ENCODE results near the gene PHC3. TPM values are rescaled to one million over a fixed set of nuclear protein-coding genes. Genes with fewer than 3 reads are reported as not detected.

Gene PHC3
- polyA plus RNA-seq, 1 donor from 2014 or later = 18.6 TPM

DNA sequence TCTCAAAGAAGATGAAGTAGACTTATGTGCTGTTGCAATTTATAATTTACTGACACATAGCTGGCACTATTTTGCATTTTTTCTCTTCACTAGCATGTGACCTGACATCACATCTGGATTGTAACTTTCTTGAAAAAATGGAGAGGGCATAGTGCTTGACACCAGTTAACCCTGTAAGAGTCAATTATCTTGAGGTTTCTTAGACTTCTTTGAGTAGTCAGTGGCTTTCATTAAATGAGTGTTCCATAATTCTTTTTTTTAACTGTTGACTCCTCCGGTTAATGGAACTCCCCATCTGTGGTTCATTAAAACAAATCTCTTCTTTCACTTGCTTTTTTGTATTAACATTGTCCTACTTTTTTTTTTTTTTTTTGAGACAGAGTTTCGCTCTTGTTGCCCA, 23.8 kb upstream of the PHC3 start:
- Histone ChIP-seq H4K20me1 (ENCODE audit: insufficient read depth) (no peaks in the 10 kb centered on the region), H3K9me2 (ENCODE audit: insufficient read depth, low read length) (no peaks in the 10 kb centered on the region), H3K4me3 (ENCODE audit: low read length) (no peak overlapping the region), H3K27me3 (ENCODE audit: insufficient read depth, low read depth, low read length) (no peaks in the 10 kb centered on the region), H3F3A (ENCODE audit: insufficient read depth, low read length, poor library complexity, severe bottlenecking) (no peaks in the 10 kb centered on the region), H2AFZ (ENCODE audit: low read depth, low read length) (no peak overlapping the region), H3K36me3 (ENCODE audit: insufficient read depth, low read length) (no peaks in the 10 kb centered on the region), H3K4me2 (ENCODE audit: low read length) (no peak overlapping the region), H3K27ac (ENCODE audit: low read length) (no peak overlapping the region), H3K9me3 (ENCODE audit: low read length) (no peaks in the 10 kb centered on the region), H3K9ac (ENCODE audit: low read length) (no peak overlapping the region), H3K79me2 (replicated peaks; ENCODE audit: insufficient read depth, low read length) (no peaks in the 10 kb centered on the region)
- TF ChIP-seq EP300 (conservative IDR thresholded peaks at IDR 0.05; ENCODE audit: poor library complexity, severe bottlenecking) (no peak), TAF1 (IDR thresholded peaks at IDR 0.05; ENCODE audit: low read depth) (no peak)

DNA sequence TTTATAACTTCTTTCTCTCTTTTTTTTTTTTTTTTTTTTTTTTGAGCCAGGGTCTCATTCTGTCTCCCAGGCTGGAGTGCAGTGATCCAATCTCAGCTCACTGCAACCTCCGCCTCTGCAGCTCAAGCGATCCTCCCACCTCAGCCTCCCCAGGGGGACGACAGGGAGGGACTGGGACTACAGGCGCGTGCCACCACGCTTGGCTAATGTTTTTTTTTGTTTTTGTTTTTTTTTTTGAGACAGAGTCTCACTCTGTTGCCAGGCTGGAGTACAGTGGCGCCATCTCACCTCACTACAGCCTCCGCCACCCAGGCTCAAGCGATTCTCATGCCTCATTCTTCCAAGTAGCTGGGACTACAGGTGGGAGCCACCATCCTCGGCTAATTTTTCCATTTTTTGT, 23.0 kb upstream of the PHC3 start:
- no peak overlapping the region for H3K4me2 ChIP-seq (ENCODE audit: low read length)
- H2AFZ ChIP-seq (ENCODE audit: low read depth, low read length) = no peak overlapping the region
- no peaks in the 10 kb centered on the region for H3F3A ChIP-seq (ENCODE audit: insufficient read depth, low read length, poor library complexity, severe bottlenecking)
- H3K9ac ChIP-seq (ENCODE audit: low read length) = no peak overlapping the region
- TF ChIP-seq, protein P1, sequence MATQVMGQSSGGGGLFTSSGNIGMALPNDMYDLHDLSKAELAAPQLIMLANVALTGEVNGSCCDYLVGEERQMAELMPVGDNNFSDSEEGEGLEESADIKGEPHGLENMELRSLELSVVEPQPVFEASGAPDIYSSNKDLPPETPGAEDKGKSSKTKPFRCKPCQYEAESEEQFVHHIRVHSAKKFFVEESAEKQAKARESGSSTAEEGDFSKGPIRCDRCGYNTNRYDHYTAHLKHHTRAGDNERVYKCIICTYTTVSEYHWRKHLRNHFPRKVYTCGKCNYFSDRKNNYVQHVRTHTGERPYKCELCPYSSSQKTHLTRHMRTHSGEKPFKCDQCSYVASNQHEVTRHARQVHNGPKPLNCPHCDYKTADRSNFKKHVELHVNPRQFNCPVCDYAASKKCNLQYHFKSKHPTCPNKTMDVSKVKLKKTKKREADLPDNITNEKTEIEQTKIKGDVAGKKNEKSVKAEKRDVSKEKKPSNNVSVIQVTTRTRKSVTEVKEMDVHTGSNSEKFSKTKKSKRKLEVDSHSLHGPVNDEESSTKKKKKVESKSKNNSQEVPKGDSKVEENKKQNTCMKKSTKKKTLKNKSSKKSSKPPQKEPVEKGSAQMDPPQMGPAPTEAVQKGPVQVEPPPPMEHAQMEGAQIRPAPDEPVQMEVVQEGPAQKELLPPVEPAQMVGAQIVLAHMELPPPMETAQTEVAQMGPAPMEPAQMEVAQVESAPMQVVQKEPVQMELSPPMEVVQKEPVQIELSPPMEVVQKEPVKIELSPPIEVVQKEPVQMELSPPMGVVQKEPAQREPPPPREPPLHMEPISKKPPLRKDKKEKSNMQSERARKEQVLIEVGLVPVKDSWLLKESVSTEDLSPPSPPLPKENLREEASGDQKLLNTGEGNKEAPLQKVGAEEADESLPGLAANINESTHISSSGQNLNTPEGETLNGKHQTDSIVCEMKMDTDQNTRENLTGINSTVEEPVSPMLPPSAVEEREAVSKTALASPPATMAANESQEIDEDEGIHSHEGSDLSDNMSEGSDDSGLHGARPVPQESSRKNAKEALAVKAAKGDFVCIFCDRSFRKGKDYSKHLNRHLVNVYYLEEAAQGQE (IDR thresholded peaks at IDR 0.05; ENCODE audit: borderline replicate concordance) = no peak
- TF ChIP-seq TAF1 (IDR thresholded peaks at IDR 0.05; ENCODE audit: low read depth) = no peak
- no peak for TF ChIP-seq RAD21 (conservative IDR thresholded peaks at IDR 0.05)
- no peak for TF ChIP-seq MXI1 (conservative IDR thresholded peaks at IDR 0.05; ENCODE audit: poor library complexity, severe bottlenecking)
- no peak for TF ChIP-seq EZH2 (IDR thresholded peaks at IDR 0.05; ENCODE audit: borderline replicate concordance, insufficient read depth, low read length, poor library complexity, severe bottlenecking)
- TF ChIP-seq SMC3 (conservative IDR thresholded peaks at IDR 0.05; ENCODE audit: poor library complexity) = no peak
- TF ChIP-seq, protein P2, sequence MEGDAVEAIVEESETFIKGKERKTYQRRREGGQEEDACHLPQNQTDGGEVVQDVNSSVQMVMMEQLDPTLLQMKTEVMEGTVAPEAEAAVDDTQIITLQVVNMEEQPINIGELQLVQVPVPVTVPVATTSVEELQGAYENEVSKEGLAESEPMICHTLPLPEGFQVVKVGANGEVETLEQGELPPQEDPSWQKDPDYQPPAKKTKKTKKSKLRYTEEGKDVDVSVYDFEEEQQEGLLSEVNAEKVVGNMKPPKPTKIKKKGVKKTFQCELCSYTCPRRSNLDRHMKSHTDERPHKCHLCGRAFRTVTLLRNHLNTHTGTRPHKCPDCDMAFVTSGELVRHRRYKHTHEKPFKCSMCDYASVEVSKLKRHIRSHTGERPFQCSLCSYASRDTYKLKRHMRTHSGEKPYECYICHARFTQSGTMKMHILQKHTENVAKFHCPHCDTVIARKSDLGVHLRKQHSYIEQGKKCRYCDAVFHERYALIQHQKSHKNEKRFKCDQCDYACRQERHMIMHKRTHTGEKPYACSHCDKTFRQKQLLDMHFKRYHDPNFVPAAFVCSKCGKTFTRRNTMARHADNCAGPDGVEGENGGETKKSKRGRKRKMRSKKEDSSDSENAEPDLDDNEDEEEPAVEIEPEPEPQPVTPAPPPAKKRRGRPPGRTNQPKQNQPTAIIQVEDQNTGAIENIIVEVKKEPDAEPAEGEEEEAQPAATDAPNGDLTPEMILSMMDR (IDR thresholded peaks at IDR 0.05; ENCODE audit: poor library complexity, severe bottlenecking) = no peak
- TF ChIP-seq POLR2AphosphoS5 (IDR thresholded peaks at IDR 0.05) = no peak
- TF ChIP-seq EP300 (conservative IDR thresholded peaks at IDR 0.05; ENCODE audit: poor library complexity, severe bottlenecking) = no peak
- no peaks in the 10 kb centered on the region for H3K9me2 ChIP-seq (ENCODE audit: insufficient read depth, low read length)
- H4K20me1 ChIP-seq (ENCODE audit: insufficient read depth) = no peaks in the 10 kb centered on the region
- H3K9me3 ChIP-seq (ENCODE audit: low read length) = no peaks in the 10 kb centered on the region
- H3K27ac ChIP-seq (ENCODE audit: low read length) = no peak overlapping the region
- no peaks in the 10 kb centered on the region for H3K79me2 ChIP-seq (replicated peaks; ENCODE audit: insufficient read depth, low read length)
- no peaks in the 10 kb centered on the region for H3K27me3 ChIP-seq (ENCODE audit: insufficient read depth, low read depth, low read length)
- H3K4me3 ChIP-seq (ENCODE audit: low read length) = no peak overlapping the region
- no peaks in the 10 kb centered on the region for H3K36me3 ChIP-seq (ENCODE audit: insufficient read depth, low read length)

DNA sequence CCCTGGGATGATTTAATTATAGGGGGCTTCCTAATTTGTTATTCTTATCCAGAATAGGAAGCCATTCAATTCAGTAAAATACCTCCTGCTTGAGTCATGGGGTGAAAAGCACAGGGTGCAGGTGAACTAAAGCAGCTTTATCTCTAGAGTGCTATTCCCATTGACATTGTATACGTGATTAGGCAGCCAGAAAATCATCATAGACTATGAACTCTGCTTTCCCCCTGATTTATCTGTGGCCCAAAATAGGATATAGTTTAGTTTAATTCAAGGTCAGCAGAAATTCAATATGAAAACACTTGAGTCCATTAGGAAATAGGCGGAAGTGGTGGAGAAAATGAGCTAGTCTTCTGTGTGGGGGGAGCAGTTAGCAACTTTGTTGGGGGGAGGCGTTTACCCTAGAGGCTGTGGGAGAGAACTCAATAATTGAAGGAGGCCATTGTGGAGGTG, 22.5 kb upstream of the PHC3 start:
- no peaks in the 10 kb centered on the region for H3F3A ChIP-seq (ENCODE audit: insufficient read depth, low read length, poor library complexity, severe bottlenecking)

More for the DNA sequence above, 22.5 kb upstream of the PHC3 start:
- Histone ChIP-seq H3K36me3 (ENCODE audit: insufficient read depth, low read length) (no peaks in the 10 kb centered on the region), H3K27ac (ENCODE audit: low read length) (no peak overlapping the region), H3K4me2 (ENCODE audit: low read length) (no peak overlapping the region), H3K4me3 (ENCODE audit: low read length) (no peak overlapping the region), H3K9ac (ENCODE audit: low read length) (no peak overlapping the region), H3K27me3 (ENCODE audit: insufficient read depth, low read depth, low read length) (no peaks in the 10 kb centered on the region), H3K9me2 (ENCODE audit: insufficient read depth, low read length) (no peaks in the 10 kb centered on the region), H3K9me3 (ENCODE audit: low read length) (no peaks in the 10 kb centered on the region), H2AFZ (ENCODE audit: low read depth, low read length) (no peak overlapping the region), H4K20me1 (ENCODE audit: insufficient read depth) (no peaks in the 10 kb centered on the region), H3K79me2 (replicated peaks; ENCODE audit: insufficient read depth, low read length) (no peaks in the 10 kb centered on the region)
- no peak for TF ChIP-seq POLR2AphosphoS5 (IDR thresholded peaks at IDR 0.05)
- TF ChIP-seq, protein P2 (IDR thresholded peaks at IDR 0.05; ENCODE audit: poor library complexity, severe bottlenecking) = no peak
- TF ChIP-seq EZH2 (IDR thresholded peaks at IDR 0.05; ENCODE audit: borderline replicate concordance, insufficient read depth, low read length, poor library complexity, severe bottlenecking) = no peak
- TF ChIP-seq SMC3 (conservative IDR thresholded peaks at IDR 0.05; ENCODE audit: poor library complexity) = no peak
- TF ChIP-seq, protein P1 (IDR thresholded peaks at IDR 0.05; ENCODE audit: borderline replicate concordance) = no peak
- TF ChIP-seq TAF1 (IDR thresholded peaks at IDR 0.05; ENCODE audit: low read depth) = no peak
- TF ChIP-seq EP300 (conservative IDR thresholded peaks at IDR 0.05; ENCODE audit: poor library complexity, severe bottlenecking) = no peak
- TF ChIP-seq MXI1 (conservative IDR thresholded peaks at IDR 0.05; ENCODE audit: poor library complexity, severe bottlenecking) = no peak
- no peak for TF ChIP-seq RAD21 (conservative IDR thresholded peaks at IDR 0.05)

All from neural cell (in vitro differentiated cells).